H1 (cell line): Measurements from ENCODE around the gene ILK. TPM values are rescaled to one million over a fixed set of nuclear protein-coding genes. Genes with fewer than 3 reads are reported as not detected.

Experiments used
- CTCF ChIA-PET: fragments of 300-600 bp; sonication (Branson Sonifier 250); formaldehyde crosslinking; loops from one replicate; lab custom pipeline; 2021; ENCODE audit not compliant: partially characterized antibody; lab: Charles Lee
- POLR2A ChIA-PET: fragments of 300-600 bp; sonication (Branson Sonifier 250); formaldehyde crosslinking; loops from one replicate; lab custom pipeline; 2021; ENCODE audit warnings: inconsistent platforms; ENCODE audit not compliant: partially characterized antibody; lab: Charles Lee
- DNase-seq, 2 experiments: peaks; one replicate each; pipeline versions ENCODE4 v3.0.0 to v3.0.0-alpha.2; 2010 to 2022; ENCODE audit warnings: low spot score in 2 of 2, low read depth in 1 of 2, mixed read lengths in 1 of 2
- FAIRE-seq: peaks from 2 replicates; lab custom pipeline; 2011; peaks lifted over from hg19 to GRCh38; lab: Jason Lieb, UNC
- H2AFZ ChIP-seq: 2 replicates; pipeline ENCODE4 v1.8.1; 2012; ENCODE audit warnings: low read length, inconsistent platforms
- H2AK5ac ChIP-seq: 2 replicates; pipeline ENCODE4 v1.6.1; 2013; ENCODE audit warnings: low read depth, low read length
- H2BK120ac ChIP-seq: replicated peaks from 2 replicates; pipeline ENCODE3; 2013; ENCODE audit warnings: low read depth, low read length, inconsistent platforms
- H2BK12ac ChIP-seq: 2 replicates; pipeline ENCODE4 v1.6.1; 2013; ENCODE audit warnings: low read depth, low read length
- H2BK15ac ChIP-seq: 2 replicates; pipeline ENCODE4 v1.6.1; 2013; ENCODE audit warnings: low read length
- H2BK20ac ChIP-seq: 2 replicates; pipeline ENCODE4 v1.6.1; 2013; ENCODE audit warnings: low read length
- H2BK5ac ChIP-seq: 2 replicates; pipeline ENCODE4 v1.6.1; 2013; ENCODE audit warnings: low read depth, low read length
- H3K14ac ChIP-seq: 2 replicates; pipeline ENCODE4 v1.6.1; 2013; ENCODE audit warnings: inconsistent platforms; ENCODE audit not compliant: insufficient read length
- H3K18ac ChIP-seq: 2 replicates; pipeline ENCODE4 v1.6.1; 2013; ENCODE audit warnings: low read length; ENCODE audit errors: extremely low read depth
- H3K23ac ChIP-seq: 2 replicates; pipeline ENCODE4 v1.6.1; 2013; ENCODE audit warnings: inconsistent platforms; ENCODE audit not compliant: insufficient read length
- H3K23me2 ChIP-seq: 2 replicates; pipeline ENCODE4 v1.6.1; 2013; ENCODE audit warnings: low read depth, low read length
- H3K27ac ChIP-seq: 2 replicates; pipeline ENCODE4 v1.6.1; 2011; ENCODE audit warnings: low read depth, low read length, inconsistent platforms
- H3K27me3 ChIP-seq, 4 experiments: replicated peaks in 1 of 4; 1 replicate in 1 of 4; 2 replicates in 3 of 4; pipeline versions ENCODE4 v1.6.1 to v1.8.1; 2011 to 2013; ENCODE audit warnings: low read length in 3 of 4, mild to moderate bottlenecking in 3 of 4, inconsistent platforms in 2 of 4, mixed read lengths in 2 of 4, moderate library complexity in 1 of 4; ENCODE audit not compliant: control insufficient read depth in 3 of 4, insufficient read depth in 3 of 4; ENCODE audit errors: extremely low read depth in 1 of 4
- H3K36me3 ChIP-seq, 4 experiments: 2 replicates each; pipeline versions ENCODE4 v1.6.1 to v1.8.1; 2011 to 2013; ENCODE audit warnings: mild to moderate bottlenecking in 4 of 4, low read length in 3 of 4, moderate library complexity in 2 of 4, control low read depth in 1 of 4, inconsistent platforms in 1 of 4; ENCODE audit not compliant: insufficient read depth in 4 of 4, control insufficient read depth in 2 of 4
- H3K4ac ChIP-seq: replicated peaks from 2 replicates; pipeline ENCODE3; 2013; ENCODE audit warnings: low read length, low read depth, mixed read lengths, inconsistent platforms; ENCODE audit not compliant: insufficient read length
- H3K4me1 ChIP-seq, 4 experiments: replicated peaks in 1 of 4; 1 replicate in 1 of 4; 2 replicates in 3 of 4; pipeline versions ENCODE4 v1.6.1 to v1.8.1; 2011 to 2013; ENCODE audit warnings: low read length in 3 of 4, inconsistent platforms in 2 of 4, mixed read lengths in 1 of 4; ENCODE audit not compliant: insufficient read depth in 4 of 4, control insufficient read depth in 3 of 4
- H3K4me2 ChIP-seq, 2 experiments: 2 replicates each; pipeline versions ENCODE4 v1.6.1 to v1.8.1; 2011 to 2013; ENCODE audit warnings: low read depth in 2 of 2, low read length in 2 of 2, control low read depth in 1 of 2, inconsistent platforms in 1 of 2, mild to moderate bottlenecking in 1 of 2; ENCODE audit not compliant: insufficient read depth in 1 of 2
- H3K4me3 ChIP-seq, 4 experiments: fragments of 200-600, 300-600 bp in 1 of 4; sonication (generic), shearing (Covaris generic), sonication (Bioruptor Twin) in 1 of 4; 2 replicates each; pipeline versions ENCODE4 v1.5.1 to v1.8.1; 2011 to 2016; ENCODE audit warnings: low read length in 4 of 4, low read depth in 3 of 4, control low read depth in 2 of 4, inconsistent platforms in 2 of 4, mild to moderate bottlenecking in 2 of 4, mixed read lengths in 1 of 4, moderate library complexity in 1 of 4; ENCODE audit not compliant: insufficient read depth in 2 of 4; ENCODE audit errors: extremely low read depth in 1 of 4
- H3K56ac ChIP-seq: replicated peaks from 2 replicates; pipeline ENCODE3; 2013; ENCODE audit warnings: low read depth, mild to moderate bottlenecking, mixed read lengths, low read length, inconsistent platforms; ENCODE audit not compliant: insufficient read length
- H3K79me1 ChIP-seq: 2 replicates; pipeline ENCODE4 v1.6.1; 2013; ENCODE audit warnings: low read depth, low read length, control low read depth
- H3K79me2 ChIP-seq, 2 experiments: 2 replicates each; pipeline versions ENCODE4 v1.6.1 to v1.8.1; 2012 to 2013; ENCODE audit warnings: low read length in 2 of 2, mild to moderate bottlenecking in 2 of 2, inconsistent platforms in 1 of 2; ENCODE audit not compliant: insufficient read depth in 2 of 2, control insufficient read depth in 1 of 2
- H3K9ac ChIP-seq, 4 experiments: replicated peaks in 1 of 4; 1 replicate in 1 of 4; 2 replicates in 3 of 4; pipeline versions ENCODE4 v1.6.1 to v1.8.1; 2011 to 2013; ENCODE audit warnings: low read depth in 3 of 4, low read length in 3 of 4, control low read depth in 2 of 4, mild to moderate bottlenecking in 2 of 4, moderate library complexity in 2 of 4, inconsistent platforms in 1 of 4; ENCODE audit errors: extremely low read depth in 1 of 4
- H3K9me3 ChIP-seq, 2 experiments: 2 replicates each; pipeline versions ENCODE4 v1.6.1 to v1.8.1; 2012 to 2013; ENCODE audit warnings: mild to moderate bottlenecking in 2 of 2, moderate library complexity in 2 of 2, control low read depth in 1 of 2, inconsistent platforms in 1 of 2, low read depth in 1 of 2, low read length in 1 of 2, mixed read lengths in 1 of 2; ENCODE audit not compliant: insufficient read depth in 2 of 2
- H4K20me1 ChIP-seq, 2 experiments: replicated peaks in 1 of 2; 2 replicates each; pipeline versions ENCODE3 to v1.8.1; 2011 to 2013; ENCODE audit warnings: inconsistent platforms in 2 of 2, low read length in 2 of 2, mild to moderate bottlenecking in 1 of 2; ENCODE audit not compliant: insufficient read depth in 2 of 2, control insufficient read depth in 1 of 2
- H4K5ac ChIP-seq: 2 replicates; pipeline ENCODE4 v1.6.1; 2013; ENCODE audit warnings: low read length, low read depth, mixed read lengths, inconsistent platforms; ENCODE audit not compliant: insufficient read length
- H4K8ac ChIP-seq: 2 replicates; pipeline ENCODE4 v1.8.0; 2013; ENCODE audit warnings: mild to moderate bottlenecking, moderate library complexity, low read length, inconsistent platforms; ENCODE audit not compliant: insufficient read depth; ENCODE audit errors: extremely low read depth
- H4K91ac ChIP-seq: replicated peaks from 2 replicates; pipeline ENCODE3; 2013; ENCODE audit warnings: low read length, mixed read lengths, inconsistent platforms; ENCODE audit not compliant: insufficient read length
- CBX5 ChIP-seq: fragments of 300-800, 300-1000 bp; sonication (generic); IDR thresholded peaks from 2 replicates; pipeline ENCODE4 v1.7.1; 2016; ENCODE audit warnings: antibody characterized with exemption, low read length, low read depth
- EGR1 ChIP-seq: IDR thresholded peaks from 2 replicates; pipeline ENCODE4 v1.6.1; 2011; ENCODE audit warnings: low read depth, low read length, borderline replicate concordance
- GABPA ChIP-seq: IDR thresholded peaks from 2 replicates; pipeline ENCODE4 v1.6.1; 2011; ENCODE audit warnings: mild to moderate bottlenecking, low read length, moderate library complexity, borderline replicate concordance; ENCODE audit not compliant: insufficient read depth
- KDM5A ChIP-seq: fragments of 200-600 bp; IDR thresholded peaks from 2 replicates; pipeline ENCODE4 v1.7.1; 2012; ENCODE audit warnings: mild to moderate bottlenecking, low read length, inconsistent platforms, mixed read lengths
- PHF8 ChIP-seq: fragments of 200-600 bp; sonication (generic); conservative IDR thresholded peaks from 2 replicates; pipeline ENCODE4 v1.7.1; 2012; ENCODE audit warnings: low read depth, mild to moderate bottlenecking, inconsistent platforms, low read length, moderate library complexity
- WGBS, 2 experiments: shearing (Covaris generic) in 1 of 2; methylation state at CpG; one replicate each; pipeline versions ENCODE4 v1.1.6 to v1.1.7; 2013 to 2015; ENCODE audit warnings: low lambda C conversion rate in 2 of 2, mixed read lengths in 2 of 2, inconsistent platforms in 1 of 2, low coverage in 1 of 2, missing lambda C conversion rate in 1 of 2; ENCODE audit not compliant: insufficient replicate concordance in 2 of 2, insufficient coverage in 1 of 2, insufficient read length in 1 of 2; ENCODE audit errors: extremely low coverage in 1 of 2, missing lambda C conversion rate in 1 of 2; 5-methylcytosine and 5-hydroxymethylcytosine counted together
- polyA plus RNA-seq, 7 experiments: library from polyadenylated mRNA; depleted of rRNA in 3 of 7; stranded (reverse) in 5 of 7; unstranded in 2 of 7; fragments of >200 nt in 5 of 7; fragments of 200-250 nt in 2 of 7; gene quantifications; 1 replicate in 5 of 7; 2 replicates in 1 of 7; 4 replicates in 1 of 7; pipeline versions ENCODE4 v1.2.1 to v1.2.3, GENCODE V29; 2011 to 2013; ENCODE audit warnings: missing spikeins in 2 of 7, mixed read lengths in 2 of 7
- total RNA-seq: library from RNA; stranded (reverse); fragmentation: NEBNext Ultra II Directional; extraction: Animal tissue kit (Norgen Biotek cat#: 25700); gene quantifications from 2 replicates; pipeline ENCODE4 v1.2.1, GENCODE V29; 2021
- TF ChIP-seq, protein P1 (sequence below), 3 experiments: IDR thresholded peaks; 1 replicate in 2 of 3; 2 replicates in 1 of 3; pipeline versions ENCODE4 v1.5.1 to v1.6.1; 2011; ENCODE audit warnings: low read length in 3 of 3, mild to moderate bottlenecking in 3 of 3, inconsistent platforms in 2 of 3, low read depth in 1 of 3, moderate library complexity in 1 of 3; ENCODE audit not compliant: insufficient read depth in 1 of 3; ENCODE audit errors: control extremely low read depth in 1 of 3

The ILK gene
- total and polyA plus RNA-seq, 2 of the 8 experiments (the other 6 are each of a cell fraction or from before 2014, with no cell fraction given), result 91.4 to 132 TPM

DNA sequence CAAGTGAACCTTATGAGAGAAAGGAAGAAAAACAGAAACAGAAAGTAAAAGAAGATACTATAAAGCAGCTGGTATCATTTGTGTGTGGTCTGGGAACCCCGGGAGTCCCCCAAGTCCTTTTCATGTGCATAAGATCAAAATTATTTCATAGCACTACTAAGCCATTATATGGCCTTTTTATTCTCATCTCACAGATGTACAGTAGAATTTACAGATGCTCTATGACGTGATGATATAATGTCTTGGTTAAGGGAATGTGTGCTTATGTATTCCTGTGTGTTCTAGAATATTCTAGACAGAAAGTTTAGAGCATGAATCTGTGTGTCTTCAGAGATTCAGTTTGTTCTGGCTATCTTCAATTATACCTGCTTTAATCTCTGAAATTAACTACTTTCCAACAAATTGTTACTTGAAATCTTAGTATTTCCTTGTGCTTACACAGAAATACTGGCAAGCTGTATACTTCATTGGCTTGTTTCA is 24.2 kb downstream of the ILK start:
- Histone ChIP-seq H3K36me3 (peaks cover 0 to 3% (median 1%) of the 10 kb centered on the region in 4 experiments; a peak in 3 of 8 replicates), H2BK120ac (no peak overlapping the region), H3K18ac (no peak overlapping the region)
- TF ChIP-seq GABPA (no peak), KDM5A (no peak), EGR1 (no peak), CBX5 (no peak), PHF8 (no peak)
- TF ChIP-seq, protein P1, sequence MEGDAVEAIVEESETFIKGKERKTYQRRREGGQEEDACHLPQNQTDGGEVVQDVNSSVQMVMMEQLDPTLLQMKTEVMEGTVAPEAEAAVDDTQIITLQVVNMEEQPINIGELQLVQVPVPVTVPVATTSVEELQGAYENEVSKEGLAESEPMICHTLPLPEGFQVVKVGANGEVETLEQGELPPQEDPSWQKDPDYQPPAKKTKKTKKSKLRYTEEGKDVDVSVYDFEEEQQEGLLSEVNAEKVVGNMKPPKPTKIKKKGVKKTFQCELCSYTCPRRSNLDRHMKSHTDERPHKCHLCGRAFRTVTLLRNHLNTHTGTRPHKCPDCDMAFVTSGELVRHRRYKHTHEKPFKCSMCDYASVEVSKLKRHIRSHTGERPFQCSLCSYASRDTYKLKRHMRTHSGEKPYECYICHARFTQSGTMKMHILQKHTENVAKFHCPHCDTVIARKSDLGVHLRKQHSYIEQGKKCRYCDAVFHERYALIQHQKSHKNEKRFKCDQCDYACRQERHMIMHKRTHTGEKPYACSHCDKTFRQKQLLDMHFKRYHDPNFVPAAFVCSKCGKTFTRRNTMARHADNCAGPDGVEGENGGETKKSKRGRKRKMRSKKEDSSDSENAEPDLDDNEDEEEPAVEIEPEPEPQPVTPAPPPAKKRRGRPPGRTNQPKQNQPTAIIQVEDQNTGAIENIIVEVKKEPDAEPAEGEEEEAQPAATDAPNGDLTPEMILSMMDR (IDR thresholded peaks at IDR 0.05; ENCODE audit: control extremely low read depth in 1 of 3, insufficient read depth in 1 of 3, low read depth in 1 of 3, low read length in 3 of 3), result no peak

More for the DNA sequence above, 24.2 kb downstream of the ILK start:
- ChIA-PET CTCF (interaction anchor here (1.3 to 1.8 kb wide), 3 partner anchors 9 to 55 kb away, joined by 3 to 6 read pairs (median 4); partner anchors contain the start of genes MRPL17 and TAF10), POLR2A (interaction anchor here (1.1 to 1.9 kb wide), 4 partner anchors 9 to 54 kb away, joined by 3 to 9 read pairs (median 3); partner anchors contain the start of genes TAF10 and TPP1)
- Histone ChIP-seq H4K91ac (no peak overlapping the region), H2BK15ac (no peak overlapping the region), H3K79me2 (no peaks in the 10 kb centered on the region), H3K4ac (no peak overlapping the region), H3K56ac (no peak overlapping the region), H3K4me2 (no peak overlapping the region), H4K5ac (no peak overlapping the region), H3K14ac (no peak overlapping the region), H2BK5ac (no peak overlapping the region), H4K8ac (no peak overlapping the region), H3K23ac (no peak overlapping the region), H3K4me3 (no peak overlapping the region), H3K9ac (no peak overlapping the region), H3K4me1 (peaks cover 0 to 6% (median 2%) of the 10 kb centered on the region in 4 experiments; a peak in 3 of 7 replicates), H3K27ac (no peak overlapping the region), H3K79me1 (no peaks in the 10 kb centered on the region; the same call in none of the 2 replicates), H2BK12ac (no peak overlapping the region), H2AK5ac (no peak overlapping the region), H3K9me3 (no peaks in the 10 kb centered on the region), H3K27me3 (peaks cover 13 to 43% (median 34%) of the 10 kb centered on the region in 4 experiments), H2AFZ (no peak overlapping the region), H4K20me1 (peaks cover 5 to 10% of the 10 kb centered on the region in 2 experiments), H3K23me2 (peaks cover 12% of the 10 kb centered on the region), H2BK20ac (no peak overlapping the region)
- 85% methylated on average over 2 of the region's 2 CpGs; no CpG with 5 or more reads in 1 of the 2 experiments for WGBS, 2 experiments
- FAIRE-seq (no peak), DNase-seq (no peak)
